ENCODE results near the gene TRIM62.
"Not testable (repeated sequence)": the region's sequence is repeated elsewhere in the genome, so short reads cannot be mapped to it uniquely, and the experiment has no call there.

TRIM62 gene

GRCh38 chr1:33130297-33130696 is 51.5 kb downstream of the TRIM62 start:
- DNase-seq: no peak

DNA sequence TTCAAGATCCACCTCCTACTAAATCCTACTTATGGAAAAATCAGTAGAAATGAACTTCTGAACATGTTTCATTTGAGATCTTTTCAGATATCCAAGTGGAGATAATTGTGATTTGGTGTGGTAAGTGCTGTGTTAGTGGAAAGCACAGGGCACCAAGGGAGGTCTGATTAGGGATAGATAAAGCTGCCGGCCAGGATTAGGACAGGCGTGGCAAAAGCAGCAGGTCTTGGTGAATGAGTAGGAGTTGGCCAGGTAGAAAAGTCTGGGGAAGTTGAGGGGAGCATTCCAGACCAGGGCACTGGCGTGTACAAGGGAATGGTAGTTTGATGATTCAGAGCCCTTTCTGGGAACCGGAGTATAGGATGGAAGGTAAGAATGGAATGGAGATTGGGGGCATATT is 53.1 kb downstream of the TRIM62 start:
- no peak for DNase-seq

- DNase-seq: peak; percentile 98
Observed at GRCh38 chr1:33127001-33127823, 54.6 kb downstream of the TRIM62 start.

DNA sequence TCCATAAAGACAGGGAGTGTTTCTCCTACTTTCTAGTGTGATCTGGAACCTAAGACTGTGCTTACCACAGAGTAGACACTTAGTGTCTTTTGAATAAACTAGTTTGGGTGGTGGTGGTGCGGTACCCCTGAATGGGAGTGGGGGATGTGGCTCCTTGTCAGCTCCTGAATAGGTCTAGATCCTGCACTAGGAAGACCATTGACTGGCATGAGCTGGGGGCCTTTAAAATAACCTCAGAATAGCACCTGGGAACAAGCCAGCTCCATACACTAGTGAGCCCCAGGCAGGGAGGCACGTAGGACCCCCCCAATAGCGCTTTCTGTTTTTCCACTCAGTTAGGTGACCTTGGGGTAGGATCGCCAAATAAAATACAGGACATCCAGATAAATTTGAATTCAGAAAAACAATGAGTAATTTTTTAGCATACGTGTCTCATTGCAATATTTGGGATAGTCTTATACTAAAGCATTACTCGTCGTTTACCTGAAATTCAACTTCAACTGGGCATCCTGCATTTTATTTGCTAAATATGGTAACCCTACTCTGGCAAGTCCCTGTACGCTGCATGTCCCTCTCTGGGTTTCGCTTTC is 55.3 kb downstream of the TRIM62 start:
- no peak for DNase-seq

- not testable (repeated sequence) for DNase-seq
Observed at GRCh38 chr1:33124647-33125046, 57.2 kb downstream of the TRIM62 start.

DNA sequence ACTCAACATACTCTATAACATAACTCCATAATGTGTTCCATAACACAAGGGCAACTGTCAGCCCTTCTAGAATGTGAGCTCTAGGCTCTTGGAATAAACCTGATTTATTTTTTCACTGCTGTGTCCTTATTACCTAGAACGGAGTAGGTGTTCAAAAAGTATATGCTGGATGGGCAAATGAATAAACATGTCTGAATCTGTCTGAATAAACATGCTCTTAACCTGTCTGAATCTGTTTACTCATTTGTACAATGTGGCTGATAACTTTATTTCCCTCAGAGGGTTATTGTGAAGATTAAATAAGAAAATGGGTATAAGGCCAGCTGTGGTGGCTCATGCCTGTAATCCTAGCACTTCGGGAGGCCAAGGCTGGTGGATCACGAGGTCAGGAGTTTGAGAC is 58.6 kb downstream of the TRIM62 start:
- no peak for DNase-seq

DNA sequence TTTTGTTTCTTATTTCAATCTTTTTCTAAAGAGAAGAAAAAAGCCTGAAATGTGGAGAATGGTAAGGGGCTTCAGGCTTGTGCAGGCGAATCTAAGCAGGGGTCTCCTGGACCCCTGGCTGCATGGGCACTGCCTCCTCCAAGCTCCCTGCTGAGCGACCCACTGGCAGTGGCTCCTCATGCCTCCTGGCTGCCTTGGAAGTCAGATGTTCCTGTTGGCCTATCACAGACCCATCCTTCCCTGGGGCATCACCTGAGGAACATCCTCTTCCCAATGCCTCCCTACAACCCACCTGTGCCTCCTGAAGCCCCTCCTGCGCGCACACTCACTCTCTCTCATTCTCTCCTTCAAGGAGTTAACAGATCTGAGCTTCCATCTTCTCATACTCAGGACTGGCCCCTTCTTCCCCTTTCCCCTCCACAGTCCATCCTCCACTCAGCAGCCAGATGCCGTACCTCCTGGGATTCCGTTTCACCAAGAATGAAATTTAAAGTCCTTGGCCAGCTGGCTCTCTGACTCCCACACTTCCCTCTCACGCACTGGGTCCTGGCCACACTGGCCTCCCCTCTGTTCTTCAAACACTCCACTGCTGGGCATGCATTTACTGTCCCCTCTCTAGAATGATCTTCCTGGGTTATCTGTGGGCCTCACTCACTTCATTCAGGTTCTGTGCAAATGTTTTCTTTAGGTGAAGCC is 59.2 kb downstream of the TRIM62 start:
- DNase-seq: no peak

GRCh38 chr1:33121728-33122127 is 60.1 kb downstream of the TRIM62 start:
- DNase-seq: no peak

DNA sequence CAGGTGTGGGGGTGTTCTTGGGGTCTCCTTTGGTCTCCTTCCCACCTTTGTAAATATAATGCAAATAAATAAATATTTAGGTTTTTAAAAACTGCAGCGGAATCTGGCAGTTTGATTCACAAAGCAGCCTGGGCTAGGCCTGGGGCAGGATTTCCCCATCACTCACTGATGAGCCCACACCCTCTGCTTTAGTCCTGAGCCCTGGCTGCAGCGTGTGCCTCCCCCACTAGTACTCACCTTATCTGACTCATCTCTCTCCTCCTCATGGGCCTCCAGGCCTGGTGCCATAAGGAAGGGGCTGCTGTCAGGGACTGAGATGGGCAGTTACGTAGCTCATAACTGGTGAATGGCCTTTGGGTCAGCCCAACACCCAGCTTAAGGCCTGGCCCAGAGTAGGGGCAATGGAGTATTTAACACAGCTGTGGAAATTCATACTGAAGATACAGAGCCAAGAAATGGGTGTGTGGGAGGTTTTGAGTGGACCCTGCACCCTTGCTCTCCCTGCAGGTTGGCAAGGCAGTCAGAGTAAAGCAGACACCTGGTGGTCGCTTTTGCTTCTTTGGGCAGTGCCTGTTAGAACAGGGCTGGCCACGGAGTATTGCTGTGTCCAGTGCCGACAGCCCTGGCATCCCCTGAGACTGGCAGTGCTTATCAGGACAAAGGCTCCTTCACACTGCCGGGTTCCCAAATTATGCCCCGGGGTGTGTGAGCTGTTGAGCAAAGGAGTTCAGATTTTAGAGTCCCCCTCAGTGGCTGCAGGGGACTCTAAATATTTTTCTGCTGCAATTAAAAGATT is 61.2 kb downstream of the TRIM62 start:
- DNase-seq: no peak

DNA sequence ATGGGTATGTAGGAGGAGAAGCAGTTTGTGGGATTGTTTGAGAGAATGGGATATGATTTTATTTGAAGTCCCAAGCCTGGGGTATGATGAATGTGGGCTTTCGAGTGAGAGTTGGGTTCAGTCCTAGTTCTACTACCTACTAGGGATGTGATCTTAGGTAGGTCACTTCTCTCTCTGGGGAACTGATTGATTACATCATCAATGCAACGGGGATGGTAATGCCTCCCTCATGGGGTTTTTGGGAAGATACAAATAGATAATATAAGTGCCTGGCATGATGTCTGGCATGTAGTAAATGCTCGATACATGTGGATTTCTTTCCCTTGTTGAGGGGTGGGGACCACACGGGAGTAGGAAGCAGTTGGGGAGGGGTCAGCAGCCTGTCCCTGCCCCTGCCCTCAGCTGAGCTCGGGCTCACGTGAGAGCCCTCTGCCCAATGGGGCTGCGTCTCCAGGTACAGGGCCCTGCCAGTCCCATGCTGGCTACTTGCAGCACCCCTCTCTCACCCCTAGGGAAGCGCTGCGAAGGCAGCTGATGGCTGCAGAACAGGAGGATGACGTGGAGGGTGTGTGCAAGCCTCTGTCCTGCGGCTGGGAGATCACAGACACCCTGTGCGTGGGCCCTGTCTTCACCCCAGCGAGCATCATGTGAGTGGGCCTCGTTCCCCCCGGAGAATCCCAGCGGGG is 62.2 kb downstream of the TRIM62 start:
- no peak for DNase-seq

GRCh38 chr1:33119050-33119449 is 62.8 kb downstream of the TRIM62 start:
- no peak for DNase-seq

- no peak for DNase-seq
Observed at GRCh38 chr1:33118274-33118673, 63.6 kb downstream of the TRIM62 start.

DNA sequence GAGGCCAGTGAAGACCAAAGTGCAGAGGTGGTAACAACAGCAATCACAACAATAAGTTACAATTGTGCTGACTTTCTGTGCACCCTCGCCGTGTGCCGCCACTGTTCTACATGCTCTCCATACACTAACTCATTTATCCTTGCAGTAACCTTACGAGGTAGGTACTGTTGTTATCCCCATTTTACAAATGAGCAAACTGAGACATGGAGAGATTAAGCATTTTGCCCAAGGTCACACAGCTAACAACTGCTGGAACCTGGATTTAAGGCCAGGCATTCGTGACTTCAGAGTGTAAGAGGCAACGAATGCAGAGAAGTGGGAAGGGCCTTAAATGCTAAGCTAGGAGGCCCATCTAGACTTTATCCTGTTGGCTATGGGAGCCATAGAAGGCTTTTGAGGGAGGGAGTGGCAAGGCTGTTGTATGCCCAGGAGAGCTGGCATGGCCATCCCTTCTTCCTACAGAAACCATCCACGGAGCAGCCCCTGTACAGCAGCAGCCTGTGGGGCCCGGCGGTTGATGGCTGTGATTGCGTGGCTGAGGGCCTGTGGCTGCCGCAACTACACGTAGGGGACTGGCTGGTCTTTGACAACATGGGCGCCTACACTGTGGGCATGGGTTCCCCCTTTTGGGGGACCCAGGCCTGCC is 64.3 kb downstream of the TRIM62 start:
- DNase-seq: no peak

- no peak for DNase-seq
Observed at GRCh38 chr1:33111965-33112364, 69.9 kb downstream of the TRIM62 start.

DNA sequence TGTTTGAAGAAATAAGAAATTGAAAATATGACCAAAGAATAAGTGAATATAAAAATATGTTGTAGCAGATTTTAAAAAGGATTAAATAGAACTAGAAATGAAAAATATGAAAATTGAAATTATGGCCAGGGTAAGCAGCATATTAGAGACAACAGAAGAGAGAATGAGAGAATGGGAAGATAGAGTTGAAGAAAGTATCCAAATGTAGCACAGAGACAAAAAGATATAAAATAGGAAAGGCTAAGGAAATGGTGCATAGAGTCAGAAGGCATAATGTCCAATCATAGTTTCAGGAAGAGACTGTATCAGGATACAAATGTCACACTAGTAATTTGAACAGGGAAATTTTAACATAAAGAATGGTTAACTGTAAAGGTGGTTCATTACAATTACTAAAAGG is 71.4 kb downstream of the TRIM62 start:
- DNase-seq: no peak

DNA sequence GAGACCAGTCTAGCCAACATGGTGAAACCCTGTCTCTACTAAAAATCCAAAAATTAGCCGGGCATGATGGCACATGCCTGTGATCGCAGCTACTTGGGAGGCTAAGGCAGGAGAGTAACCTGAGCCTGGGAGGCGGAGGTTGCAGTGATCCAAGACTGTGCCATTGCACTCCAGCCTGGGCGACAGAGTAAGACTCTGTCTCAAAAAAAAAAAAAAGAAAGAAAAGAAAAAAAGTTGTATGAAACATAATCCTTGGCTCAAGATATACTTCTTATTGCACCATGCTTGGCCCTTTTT is 81.8 kb downstream of the TRIM62 start:
- DNase-seq: not testable (repeated sequence)

- DNase-seq: no peak
Observed at GRCh38 chr1:33099290-33100118, 82.3 kb downstream of the TRIM62 start.

DNA sequence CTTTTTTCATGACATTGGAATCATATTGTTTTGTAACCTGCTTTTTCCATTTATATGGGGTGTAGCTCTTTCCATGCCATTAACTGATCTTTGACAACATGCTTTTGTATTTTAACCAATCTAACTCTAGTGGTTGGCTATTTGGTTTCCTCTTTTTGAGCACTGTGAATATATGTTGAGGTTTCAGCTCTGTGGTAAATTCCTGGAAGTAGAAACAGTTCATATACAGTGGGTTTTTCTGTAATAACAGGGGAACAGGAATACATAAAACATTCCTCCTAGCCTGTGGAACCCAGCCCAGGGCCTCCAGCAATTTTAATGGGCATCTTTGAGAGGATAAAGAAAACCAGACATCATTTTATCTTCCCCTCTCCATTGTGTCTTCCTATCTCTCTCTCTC is 83.5 kb downstream of the TRIM62 start:
- DNase-seq: no peak

- DNase-seq: no peak
Observed at GRCh38 chr1:33097762-33098161, 84.1 kb downstream of the TRIM62 start.

DNA sequence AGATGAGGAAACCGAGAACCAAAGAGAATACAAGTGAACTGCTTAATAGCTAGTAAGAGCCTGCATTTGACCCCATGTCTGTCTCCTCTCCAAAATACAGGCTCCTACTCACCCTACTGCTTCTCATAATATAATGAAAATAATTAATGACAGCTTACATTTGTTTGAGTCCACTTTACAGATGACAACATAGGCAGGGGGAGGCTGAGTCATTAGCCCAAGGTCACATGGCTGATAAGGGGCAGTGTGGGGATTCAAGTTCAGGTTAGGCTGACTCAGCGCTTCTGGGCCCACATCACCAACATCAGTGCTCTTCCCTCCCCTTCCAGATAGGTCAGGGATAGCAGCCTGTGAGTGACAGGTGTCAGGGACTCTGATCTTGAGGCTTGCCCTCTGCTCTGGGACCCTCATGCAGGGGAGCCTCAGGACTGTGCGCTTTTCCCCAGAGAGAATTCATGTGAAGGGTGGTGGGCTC is 84.7 kb downstream of the TRIM62 start:
- DNase-seq: no peak

GRCh38 chr1:33096363-33097005 is 85.4 kb downstream of the TRIM62 start:
- DNase-seq: no peak

All from NCI-H1436 treated with DMSO at 0.1 percent for 48 hours (cell line).